Measurements from ENCODE around the gene THUMPD2.

Gene THUMPD2

GRCh38 chr2:39717067-39717466 is 62.0 kb downstream of the THUMPD2 start:
- no peak for DNase-seq (ENCODE audit: low spot score)

- no peak for DNase-seq (ENCODE audit: low spot score)
Observed at GRCh38 chr2:39715822-39716221, 63.2 kb downstream of the THUMPD2 start.

GRCh38 chr2:39715095-39715494 is 64.0 kb downstream of the THUMPD2 start:
- no peak for DNase-seq (ENCODE audit: low spot score)

- DNase-seq (ENCODE audit: low spot score), result no peak
Observed at GRCh38 chr2:39712953-39713352, 66.1 kb downstream of the THUMPD2 start.

- DNase-seq (ENCODE audit: low spot score), result no peak
Observed at GRCh38 chr2:39710807-39711206, 68.3 kb downstream of the THUMPD2 start.

GRCh38 chr2:39708003-39708402 is 71.1 kb downstream of the THUMPD2 start:
- DNase-seq (ENCODE audit: low spot score), result no peak

- no peak for DNase-seq (ENCODE audit: low spot score)
Observed at GRCh38 chr2:39706945-39707344, 72.1 kb downstream of the THUMPD2 start.

- DNase-seq (ENCODE audit: low spot score), result no peak
Observed at GRCh38 chr2:39706312-39706711, 72.7 kb downstream of the THUMPD2 start.

- DNase-seq (ENCODE audit: low spot score), result no peak
Observed at GRCh38 chr2:39705638-39706037, 73.4 kb downstream of the THUMPD2 start.

GRCh38 chr2:39704540-39704939 is 74.5 kb downstream of the THUMPD2 start:
- no peak for DNase-seq (ENCODE audit: low spot score)

- DNase-seq (ENCODE audit: low spot score), result no peak
Observed at GRCh38 chr2:39703181-39703872, 75.7 kb downstream of the THUMPD2 start.

- no peak for DNase-seq (ENCODE audit: low spot score)
Observed at GRCh38 chr2:39701137-39701536, 77.9 kb downstream of the THUMPD2 start.

- DNase-seq (ENCODE audit: low spot score), result no peak
Observed at GRCh38 chr2:39697454-39697853, 81.6 kb downstream of the THUMPD2 start.

GRCh38 chr2:39696838-39697237 is 82.2 kb downstream of the THUMPD2 start:
- no peak for DNase-seq (ENCODE audit: low spot score)

- no peak for DNase-seq (ENCODE audit: low spot score)
Observed at GRCh38 chr2:39696101-39696553, 82.9 kb downstream of the THUMPD2 start.

- no peak for DNase-seq (ENCODE audit: low spot score)
Observed at GRCh38 chr2:39693245-39693644, 85.8 kb downstream of the THUMPD2 start.

GRCh38 chr2:39689876-39690275 is 89.2 kb downstream of the THUMPD2 start:
- DNase-seq (ENCODE audit: low spot score), result no peak

GRCh38 chr2:39689272-39689841 is 89.7 kb downstream of the THUMPD2 start:
- DNase-seq (ENCODE audit: low spot score), result no peak

GRCh38 chr2:39688181-39688580 is 90.9 kb downstream of the THUMPD2 start:
- no peak for DNase-seq (ENCODE audit: low spot score)

- no peak for DNase-seq (ENCODE audit: low spot score)
Observed at GRCh38 chr2:39686456-39686855, 92.6 kb downstream of the THUMPD2 start.

Data from HuH-7 (cell line).